GF-D8 (cell line): ENCODE measurements around the gene TSEN34.
A peak's percentile ranks its signal among the peaks of the same experiment; 100 is the strongest.

Experiments used
- DNase-seq: peaks from one replicate; lab custom pipeline; 2025; lab: John Stamatoyannopoulos, UW

The TSEN34 gene

DNA sequence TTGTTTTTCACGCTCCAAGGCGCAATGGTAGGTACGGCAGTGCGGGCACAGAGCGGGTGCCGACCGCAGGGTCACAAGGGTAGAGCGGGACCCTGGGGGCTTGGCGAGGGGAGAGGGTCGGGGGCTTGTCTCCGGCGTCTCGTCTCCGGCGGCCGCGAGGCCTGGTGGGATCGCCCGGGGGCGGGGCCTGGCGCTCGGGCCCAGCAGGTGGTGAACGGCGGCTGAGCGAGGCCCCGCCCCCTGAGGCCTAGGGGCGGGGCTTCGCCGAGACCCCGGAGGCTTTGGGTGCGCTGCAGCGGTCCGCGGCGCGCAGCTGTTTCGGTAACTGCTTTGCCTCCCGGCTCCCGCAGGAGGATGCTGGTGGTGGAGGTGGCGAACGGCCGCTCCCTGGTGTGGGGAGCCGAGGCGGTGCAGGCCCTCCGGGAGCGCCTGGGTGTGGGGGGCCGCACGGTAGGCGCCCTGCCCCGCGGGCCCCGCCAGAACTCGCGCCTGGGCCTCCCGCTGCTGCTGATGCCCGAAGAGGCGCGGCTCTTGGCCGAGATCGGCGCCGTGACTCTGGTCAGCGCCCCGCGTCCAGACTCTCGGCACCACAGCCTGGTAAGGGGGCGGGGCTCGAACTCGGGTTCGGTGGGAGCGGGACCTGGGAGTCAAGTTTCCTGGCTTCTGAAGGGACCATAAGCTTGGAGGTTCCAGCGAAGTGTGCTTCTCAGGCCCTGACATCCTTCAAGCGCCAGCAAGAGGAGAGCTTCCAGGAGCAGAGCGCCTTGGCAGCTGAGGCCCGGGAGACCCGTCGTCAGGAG is at the start of gene TSEN34:
Gene TSEN34, plus strand, starts transcription at position 298 of the 800 bp plus-strand sequence. Its CDS starts 57 bp downstream, at position 355.
- DNase-seq, result peak; percentile 78

DNA sequence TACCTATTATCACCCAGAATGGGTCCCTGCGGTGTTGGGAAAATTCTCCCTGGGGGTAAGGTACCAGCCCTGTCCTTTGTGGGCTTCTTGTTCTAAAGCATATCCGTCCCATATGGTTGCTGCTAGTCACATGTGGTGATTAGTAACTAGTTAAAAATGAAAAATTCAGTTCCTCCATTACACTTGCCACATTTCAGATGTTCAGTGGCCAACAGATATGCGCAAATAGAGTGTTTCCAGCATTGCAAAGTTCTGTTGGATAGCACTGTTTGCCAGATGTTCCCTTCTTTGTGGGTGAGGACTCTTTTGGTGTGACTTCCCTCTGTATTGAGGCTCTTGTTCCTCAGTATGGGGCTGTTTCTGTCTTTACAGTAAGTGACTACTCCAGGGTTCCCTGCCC is 49.8 kb upstream of the TSEN34 start:
- DNase-seq, result no peak

DNA sequence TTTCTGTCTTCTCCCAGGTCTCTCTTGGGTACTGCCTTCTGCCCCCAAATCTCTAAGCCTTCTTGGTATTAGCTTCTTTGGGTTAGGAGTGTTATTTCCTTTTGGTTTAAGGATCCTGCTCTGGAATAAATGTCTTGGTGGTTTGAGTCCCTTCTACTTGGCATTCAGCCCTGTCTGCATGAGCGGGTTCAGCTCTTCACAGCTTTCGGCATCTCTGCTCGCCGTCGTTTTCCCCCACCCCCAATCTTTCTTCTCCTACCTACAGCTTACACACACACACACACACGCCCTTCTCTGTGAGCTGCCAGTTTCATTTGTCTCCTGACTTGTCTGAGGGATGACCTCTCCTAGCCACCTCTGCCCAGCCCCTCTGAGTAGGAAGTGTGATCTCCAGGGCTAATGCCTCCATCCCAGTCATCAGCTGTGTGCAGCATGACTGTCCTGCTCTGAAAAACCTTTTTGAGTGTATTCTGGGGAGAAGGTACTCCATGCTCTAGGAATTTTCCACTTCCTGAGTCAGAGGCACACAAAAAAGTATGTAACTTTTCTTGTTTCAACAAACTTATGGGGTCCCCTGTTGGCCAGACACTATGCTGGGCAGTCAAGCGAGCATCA is 48.8 kb upstream of the TSEN34 start:
- DNase-seq, result no peak

GRCh38 chr19:54145541-54146158 is 45.5 kb upstream of the TSEN34 start:
- DNase-seq, result no peak

DNA sequence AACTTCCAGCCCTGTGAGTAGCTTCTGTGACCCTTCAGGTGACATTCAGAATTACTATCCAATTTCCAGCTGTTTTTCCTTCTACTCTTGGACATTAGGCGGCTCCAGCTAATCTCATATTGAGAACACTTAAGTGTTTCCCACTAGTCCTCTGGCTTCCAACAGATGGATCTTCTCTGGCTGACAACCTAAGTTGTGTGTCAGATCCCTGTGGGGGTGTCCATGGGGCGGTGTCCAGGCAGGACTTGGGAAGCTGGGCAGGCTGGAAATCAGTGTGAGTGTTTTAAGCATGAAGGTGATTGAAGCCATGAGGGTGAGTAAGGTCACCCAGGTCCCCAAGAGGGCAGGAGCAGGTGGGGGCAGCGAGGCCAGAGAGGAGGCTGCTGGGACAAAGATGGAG is 43.4 kb upstream of the TSEN34 start:
- no peak for DNase-seq

GRCh38 chr19:54148158-54148557 is 43.0 kb upstream of the TSEN34 start:
- no peak for DNase-seq

DNA sequence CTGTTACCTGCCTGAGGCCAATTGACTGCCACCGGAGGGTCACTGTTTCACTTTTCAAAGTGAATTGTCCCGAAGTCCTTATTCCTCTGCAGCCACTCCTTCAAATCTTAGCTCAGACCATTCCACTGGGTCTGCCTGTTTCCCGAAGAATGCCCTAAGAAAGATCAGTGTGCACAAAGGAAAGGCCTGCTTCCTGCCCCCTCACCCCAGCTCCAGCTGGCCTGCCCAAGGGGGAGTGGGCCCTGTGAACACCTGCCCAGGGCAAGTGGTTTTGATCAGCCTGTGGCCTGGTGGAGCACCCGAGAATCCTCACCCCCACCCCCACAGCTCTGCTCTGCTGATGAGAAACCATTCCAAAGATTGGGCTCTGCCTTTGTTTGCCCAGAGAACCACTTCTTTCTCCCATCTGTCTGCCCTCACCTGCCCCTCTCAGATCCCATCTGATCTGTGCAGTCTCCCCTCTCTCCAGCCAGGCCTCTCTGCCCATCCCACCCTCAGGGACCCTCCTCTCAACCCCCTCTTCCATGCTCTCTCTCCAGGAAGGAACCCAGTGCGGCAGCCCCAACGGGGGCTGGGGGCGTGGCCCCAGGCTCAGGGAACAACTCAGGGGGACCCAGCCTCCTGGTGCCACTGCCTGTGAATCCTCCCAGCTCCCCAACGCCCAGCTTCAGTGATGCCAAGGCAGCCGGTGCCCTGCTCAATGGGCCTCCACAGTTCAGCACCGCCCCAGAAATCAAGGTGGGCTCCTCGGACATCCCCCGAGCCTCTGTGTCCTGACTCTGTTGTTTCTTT is 41.9 kb upstream of the TSEN34 start:
- no peak for DNase-seq

- DNase-seq, result no peak
These were observed 39.6 kb upstream of the TSEN34 start for GRCh38 chr19:54151362-54152035.

DNA sequence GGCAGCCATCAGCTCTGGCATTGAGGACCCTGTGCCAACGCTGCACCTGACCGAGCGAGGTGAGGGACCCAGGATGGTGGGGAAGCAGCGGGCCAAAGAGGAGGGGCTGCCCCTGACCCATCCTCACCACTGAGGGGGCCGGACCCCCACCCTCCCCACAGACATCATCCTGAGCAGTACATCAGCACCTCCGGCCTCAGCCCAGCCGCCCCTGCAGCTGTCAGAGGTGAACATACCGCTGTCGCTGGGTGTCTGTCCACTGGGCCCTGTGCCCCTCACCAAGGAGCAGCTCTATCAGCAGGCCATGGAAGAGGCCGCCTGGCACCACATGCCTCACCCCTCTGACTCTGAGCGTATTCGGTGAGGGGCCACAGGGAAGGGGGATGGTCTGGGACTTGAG is 38.8 kb upstream of the TSEN34 start:
- DNase-seq, result no peak

- no peak for DNase-seq
These were observed 38.1 kb upstream of the TSEN34 start for GRCh38 chr19:54152878-54153524.

DNA sequence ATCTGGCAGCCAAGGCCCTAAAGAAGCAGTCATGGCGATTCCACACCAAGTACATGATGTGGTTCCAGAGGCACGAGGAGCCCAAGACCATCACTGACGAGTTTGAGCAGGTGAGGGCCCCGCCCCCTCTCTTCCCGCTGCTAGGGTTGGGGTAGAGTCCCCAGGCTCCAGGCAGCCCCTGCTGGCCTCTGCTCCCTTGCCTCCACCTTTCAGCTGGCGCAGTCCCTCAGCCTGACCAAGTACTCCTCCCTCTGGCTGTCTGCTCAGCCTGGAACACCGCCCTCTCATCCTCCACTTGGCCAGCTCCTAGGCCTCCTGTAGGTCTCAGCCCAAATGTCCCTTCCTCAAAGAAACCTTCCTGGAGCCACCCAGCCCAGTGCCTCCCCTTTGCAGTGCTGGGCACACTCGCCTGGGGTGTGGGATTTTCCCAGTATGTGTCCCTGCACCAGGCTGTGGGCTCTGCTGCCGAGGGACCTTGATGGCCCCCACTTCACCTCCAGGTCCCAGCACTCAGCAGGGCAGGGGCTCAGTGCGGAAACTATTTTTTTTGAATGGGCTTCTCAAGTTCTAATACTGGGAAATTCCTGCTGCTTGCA is 37.3 kb upstream of the TSEN34 start:
- DNase-seq, result no peak

- DNase-seq, result no peak
These were observed 36.3 kb upstream of the TSEN34 start for GRCh38 chr19:54154603-54155345.

DNA sequence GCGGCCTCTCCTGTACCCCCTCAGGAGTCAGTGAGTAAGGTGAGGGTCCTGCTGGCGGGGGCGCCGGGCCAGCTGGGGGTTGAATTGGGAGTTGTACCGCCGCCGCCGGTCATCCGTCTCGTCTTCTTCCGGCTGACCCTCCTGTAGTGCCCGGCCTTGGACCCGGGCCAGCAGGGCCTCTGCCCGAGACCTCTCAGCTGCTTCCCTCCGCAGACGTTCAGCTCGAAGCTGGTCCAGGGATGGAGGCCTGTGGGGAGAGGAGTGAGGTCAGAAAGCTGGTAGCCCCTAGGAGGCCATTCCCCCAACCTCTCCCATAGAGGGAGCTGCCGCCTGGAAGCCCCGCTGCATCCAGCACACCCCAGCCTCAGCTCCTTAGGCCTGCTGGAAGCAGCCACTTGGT is 35.4 kb upstream of the TSEN34 start:
- no peak for DNase-seq

GRCh38 chr19:54156490-54156889 is 34.6 kb upstream of the TSEN34 start:
- no peak for DNase-seq

DNA sequence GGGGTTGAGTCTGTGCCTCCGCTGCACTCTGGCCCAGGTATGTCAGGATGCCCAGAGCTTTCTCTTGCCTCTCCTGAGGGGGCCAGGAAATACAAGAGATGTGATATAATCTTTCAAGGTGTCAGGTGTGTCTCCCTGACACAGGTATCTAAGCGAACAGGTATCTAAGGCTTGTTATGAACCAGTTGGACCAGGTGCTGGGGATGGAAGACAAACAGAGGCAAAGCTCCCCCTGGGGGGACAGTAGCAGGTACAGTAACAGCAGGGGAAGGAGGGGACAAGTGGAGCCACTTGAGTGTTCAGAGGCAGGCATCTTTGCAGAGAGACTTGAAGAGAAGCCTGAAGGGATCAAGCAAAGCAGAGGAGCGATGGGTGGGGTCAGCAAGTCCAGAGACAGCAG is 34.2 kb upstream of the TSEN34 start:
- DNase-seq, result no peak

DNA sequence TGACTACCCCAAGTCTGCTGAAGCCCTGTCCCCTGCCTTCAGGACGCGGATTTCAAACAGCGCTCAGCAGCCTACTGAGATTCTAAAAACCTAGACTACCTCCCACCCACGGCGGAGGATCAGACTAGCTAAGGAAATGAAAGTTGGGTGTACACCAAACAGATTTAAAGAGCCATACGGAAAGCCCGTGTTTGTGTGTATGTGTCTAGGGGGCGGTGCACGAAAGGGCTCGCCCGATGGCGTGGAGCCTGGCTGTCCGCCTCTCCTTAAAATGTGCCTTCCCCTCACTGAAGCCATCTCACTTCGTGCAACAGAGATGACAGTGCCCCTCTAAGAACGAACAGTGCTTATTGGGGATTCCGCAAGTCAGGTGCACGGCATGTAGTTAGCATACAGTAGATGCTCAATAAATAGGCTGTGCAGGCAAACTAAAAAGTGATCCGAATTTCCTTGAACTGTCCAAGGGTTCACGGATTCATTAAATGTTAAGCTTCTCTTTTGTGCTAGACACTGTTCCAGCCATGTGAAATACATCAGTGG is 32.2 kb upstream of the TSEN34 start:
- DNase-seq, result no peak

DNA sequence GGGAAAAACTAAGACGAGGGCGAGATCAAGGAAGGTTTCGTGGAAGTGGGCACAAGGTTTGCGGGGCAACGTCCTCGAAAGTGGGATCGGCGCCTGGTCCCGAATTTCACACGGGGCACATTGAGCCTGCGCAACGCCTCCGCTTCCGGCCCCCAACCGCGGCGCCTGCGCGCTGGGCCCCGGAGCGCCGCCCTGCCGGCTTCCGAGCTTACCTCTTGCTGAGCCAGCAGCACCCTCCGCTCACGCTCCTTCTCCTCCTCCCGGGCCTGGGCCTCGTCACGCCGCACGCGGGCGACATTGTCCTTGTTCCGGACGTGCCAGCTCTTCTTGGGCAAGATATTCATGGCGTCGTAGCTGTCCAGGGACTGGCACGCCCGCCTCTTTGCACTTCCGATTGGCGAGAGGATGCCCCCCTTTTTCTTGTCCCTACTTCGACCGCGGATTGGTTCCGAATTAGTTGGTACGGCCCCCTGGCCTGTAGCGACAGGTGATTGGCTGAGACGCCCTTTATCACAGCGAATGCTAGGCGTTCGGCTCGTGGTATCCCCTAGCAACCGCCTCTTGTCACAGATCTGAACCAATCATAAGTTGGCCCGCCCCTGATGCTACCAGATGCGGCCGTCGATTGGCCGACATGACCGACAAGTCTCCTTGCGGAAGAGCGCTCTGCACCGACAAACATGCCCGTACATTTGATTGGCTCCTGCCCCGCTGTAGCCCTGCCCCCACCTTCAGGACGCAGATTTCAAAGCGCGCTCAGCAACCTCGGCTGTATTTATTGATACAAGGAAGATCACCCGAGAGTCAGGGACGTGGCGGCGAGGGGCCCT is 31.5 kb upstream of the TSEN34 start, which contains the start of gene LENG1:
Gene LENG1, minus strand, starts transcription at position 370 of the 830 bp plus-strand sequence. Its CDS starts 26 bp downstream, at position 344.
- DNase-seq, result peak; percentile 100

DNA sequence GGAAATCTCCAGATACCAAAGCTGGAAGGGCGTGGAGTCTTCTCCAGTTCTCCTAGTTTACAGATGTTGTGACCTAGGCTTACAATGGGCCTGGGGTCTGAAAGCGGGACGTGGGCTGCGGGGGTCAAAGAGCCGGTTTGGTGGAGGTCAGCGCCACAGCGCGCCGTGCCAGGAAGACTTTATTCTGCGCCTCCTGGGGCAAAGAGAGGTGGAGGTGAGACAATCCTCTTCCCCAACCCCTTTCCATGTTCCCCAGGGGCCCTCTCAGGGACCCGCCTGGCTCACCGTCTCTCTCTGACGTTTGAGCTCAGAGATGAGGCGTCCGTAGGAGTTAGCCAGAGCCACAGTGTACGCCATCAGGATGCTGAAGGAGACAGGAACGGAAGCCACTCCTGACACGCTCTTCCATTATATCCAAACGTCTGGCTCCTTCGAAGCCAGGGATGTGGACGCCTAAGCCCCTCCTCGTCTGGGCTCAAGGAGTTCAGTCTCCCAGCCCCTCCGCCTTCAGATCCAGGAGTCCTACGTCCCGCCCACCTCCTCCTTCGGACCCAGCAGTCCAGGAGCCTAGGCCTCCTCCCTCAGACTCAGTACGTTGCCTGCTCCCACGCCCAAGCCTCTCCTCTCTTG is 30.8 kb upstream of the TSEN34 start:
- no peak for DNase-seq
